DND-41 (cell line): ENCODE measurements around the gene PTGES3L.

Experiments
- ATAC-seq: fragments of 200-7000 bp; cut with Tn5 transposase; 3 replicates; pipeline ENCODE4 v1.9.1; 2021; ENCODE audit warnings: low read depth; ENCODE audit not compliant: insufficient read depth
- DNase-seq: peaks from one replicate; pipeline ENCODE4 v3.0.0-alpha.2; 2020
- H2AFZ ChIP-seq: 2 replicates; pipeline ENCODE4 v1.6.0; 2012; ENCODE audit warnings: low read depth, low read length
- H3K27ac ChIP-seq: 2 replicates; pipeline ENCODE4 v1.5.1; 2012; ENCODE audit warnings: low read length, inconsistent platforms
- H3K27me3 ChIP-seq: fragments of 200-600 bp; sonication (generic); 2 replicates; pipeline ENCODE4 v1.6.0; 2012; ENCODE audit warnings: low read length, mild to moderate bottlenecking, inconsistent platforms; ENCODE audit not compliant: insufficient read depth, poor library complexity
- H3K36me3 ChIP-seq: 2 replicates; pipeline ENCODE4 v1.5.1; 2012; ENCODE audit warnings: low read length, inconsistent platforms; ENCODE audit not compliant: insufficient read depth
- H3K4me1 ChIP-seq: 2 replicates; pipeline ENCODE4 v1.5.1; 2012; ENCODE audit warnings: mild to moderate bottlenecking, low read length; ENCODE audit not compliant: insufficient read depth
- H3K4me2 ChIP-seq: 2 replicates; pipeline ENCODE4 v1.6.0; 2012; ENCODE audit warnings: mild to moderate bottlenecking, moderate library complexity, low read length, inconsistent platforms; ENCODE audit not compliant: insufficient read depth
- H3K4me3 ChIP-seq, 2 experiments: fragments of 200-600 bp in 1 of 2; shearing (Covaris generic) in 1 of 2; 2 replicates each; pipeline ENCODE4 v1.5.1; 2012 to 2016; ENCODE audit warnings: inconsistent platforms in 2 of 2, low read length in 2 of 2, mild to moderate bottlenecking in 2 of 2, low read depth in 1 of 2, moderate library complexity in 1 of 2
- H3K79me2 ChIP-seq: 2 replicates; pipeline ENCODE4 v1.6.0; 2012; ENCODE audit warnings: low read length, inconsistent platforms; ENCODE audit not compliant: insufficient read depth
- H3K9ac ChIP-seq: 2 replicates; pipeline ENCODE4 v1.6.0; 2012; ENCODE audit warnings: low read depth, mild to moderate bottlenecking, inconsistent platforms, low read length, moderate library complexity
- H3K9me3 ChIP-seq: 2 replicates; pipeline ENCODE4 v1.5.1; 2012; ENCODE audit warnings: low read length, moderate library complexity, mild to moderate bottlenecking, inconsistent platforms; ENCODE audit not compliant: insufficient read depth, severe bottlenecking
- H4K20me1 ChIP-seq: 2 replicates; pipeline ENCODE4 v1.6.0; 2012; ENCODE audit warnings: low read length; ENCODE audit not compliant: insufficient read depth
- EZH2 ChIP-seq: IDR thresholded peaks from 3 replicates; pipeline ENCODE4 v1.6.1; 2012; ENCODE audit warnings: borderline replicate concordance, low read depth, mild to moderate bottlenecking, moderate library complexity, low read length, inconsistent platforms; ENCODE audit not compliant: severe bottlenecking
- TF ChIP-seq, protein P1 (sequence below): IDR thresholded peaks from 2 replicates; pipeline ENCODE4 v1.5.1; 2012; ENCODE audit warnings: borderline replicate concordance, low read length, moderate library complexity, mild to moderate bottlenecking; ENCODE audit not compliant: poor library complexity, severe bottlenecking; ENCODE audit errors: extremely low read depth

Gene PTGES3L

DNA sequence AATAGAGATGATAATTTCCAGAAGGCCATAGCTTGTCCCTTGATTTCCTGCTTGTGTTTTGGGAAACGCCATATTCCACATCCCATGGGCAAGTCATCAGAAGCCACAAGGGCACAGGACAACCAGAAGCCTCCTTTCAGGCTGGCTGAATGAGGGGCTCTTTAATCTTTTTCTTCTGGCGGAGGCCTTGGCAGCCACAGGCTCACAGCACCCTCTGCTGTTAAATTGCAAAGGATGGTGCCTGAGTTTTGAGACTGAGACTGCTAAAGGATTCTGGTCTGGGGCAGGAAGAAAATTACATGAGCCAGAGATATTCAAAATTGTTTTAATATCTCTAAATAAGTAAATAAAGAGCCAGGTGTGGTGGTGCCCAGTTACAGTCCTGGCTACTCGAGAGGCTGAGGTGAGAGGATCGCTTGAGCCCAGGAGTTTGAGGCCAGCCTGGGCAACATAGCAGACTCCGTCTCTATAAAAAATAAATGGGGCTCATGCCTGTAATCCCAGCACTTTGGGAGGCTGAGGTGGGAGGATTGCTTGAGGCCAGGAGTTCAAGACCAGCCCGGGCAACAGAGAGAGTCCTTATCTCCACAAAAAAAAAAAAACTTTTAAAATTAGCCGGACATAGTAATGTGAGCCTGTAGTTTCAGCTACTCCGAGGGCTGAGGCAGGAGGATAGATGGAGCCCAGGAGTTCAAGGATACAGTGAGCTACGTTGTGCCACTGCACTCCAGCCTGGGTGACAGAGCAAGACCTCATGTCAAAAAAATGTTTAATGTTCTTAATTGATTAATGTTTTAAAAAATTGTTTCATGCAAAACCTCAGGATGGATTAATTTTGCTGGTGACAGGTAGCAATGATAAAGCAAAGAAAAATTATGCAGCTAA is 41.9 kb downstream of the PTGES3L start:
- peak; percentile 55 for DNase-seq
- Histone ChIP-seq H3K79me2 (no peaks in the 10 kb centered on the region), H3K4me3 (no peak overlapping the region), H3K27ac (no peak overlapping the region), H3K27me3 (peaks cover 3% of the 10 kb centered on the region), H3K36me3 (no peaks in the 10 kb centered on the region), H4K20me1 (no peaks in the 10 kb centered on the region), H3K4me2 (no peak overlapping the region), H2AFZ (no peak overlapping the region), H3K4me1 (no peaks in the 10 kb centered on the region), H3K9ac (no peak overlapping the region), H3K9me3 (no peaks in the 10 kb centered on the region)
- peak; percentile 79 for ATAC-seq
- TF ChIP-seq, protein P1, sequence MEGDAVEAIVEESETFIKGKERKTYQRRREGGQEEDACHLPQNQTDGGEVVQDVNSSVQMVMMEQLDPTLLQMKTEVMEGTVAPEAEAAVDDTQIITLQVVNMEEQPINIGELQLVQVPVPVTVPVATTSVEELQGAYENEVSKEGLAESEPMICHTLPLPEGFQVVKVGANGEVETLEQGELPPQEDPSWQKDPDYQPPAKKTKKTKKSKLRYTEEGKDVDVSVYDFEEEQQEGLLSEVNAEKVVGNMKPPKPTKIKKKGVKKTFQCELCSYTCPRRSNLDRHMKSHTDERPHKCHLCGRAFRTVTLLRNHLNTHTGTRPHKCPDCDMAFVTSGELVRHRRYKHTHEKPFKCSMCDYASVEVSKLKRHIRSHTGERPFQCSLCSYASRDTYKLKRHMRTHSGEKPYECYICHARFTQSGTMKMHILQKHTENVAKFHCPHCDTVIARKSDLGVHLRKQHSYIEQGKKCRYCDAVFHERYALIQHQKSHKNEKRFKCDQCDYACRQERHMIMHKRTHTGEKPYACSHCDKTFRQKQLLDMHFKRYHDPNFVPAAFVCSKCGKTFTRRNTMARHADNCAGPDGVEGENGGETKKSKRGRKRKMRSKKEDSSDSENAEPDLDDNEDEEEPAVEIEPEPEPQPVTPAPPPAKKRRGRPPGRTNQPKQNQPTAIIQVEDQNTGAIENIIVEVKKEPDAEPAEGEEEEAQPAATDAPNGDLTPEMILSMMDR, result peak; percentile 64
- TF ChIP-seq EZH2, result no peak

DNA sequence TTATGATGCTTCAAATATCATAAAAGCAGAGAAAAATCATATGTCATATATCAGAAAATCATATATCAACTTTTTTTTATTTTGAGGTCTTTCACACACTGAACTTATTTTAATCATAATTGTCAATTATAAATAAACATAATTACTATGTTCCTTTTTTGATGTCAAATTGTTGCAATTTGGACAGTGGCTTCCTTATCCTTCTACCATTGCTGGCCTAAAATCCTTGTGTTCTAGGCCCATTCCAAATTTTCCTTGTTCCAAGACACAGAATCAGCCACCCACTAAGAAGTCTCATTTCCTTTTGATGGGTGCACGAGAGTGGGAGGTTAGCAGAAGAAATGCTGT is 50.4 kb downstream of the PTGES3L start:
- ATAC-seq (no peak), DNase-seq (no peak)
- H3K79me2 ChIP-seq, result no peaks in the 10 kb centered on the region
- no peaks in the 10 kb centered on the region for H3K9me3 ChIP-seq
- no peak overlapping the region for H3K27ac ChIP-seq
- no peak for TF ChIP-seq EZH2
- TF ChIP-seq, protein P1, result no peak
- no peak overlapping the region for H3K9ac ChIP-seq
- H3K27me3 ChIP-seq, result peaks cover 3% of the 10 kb centered on the region
- H3K4me1 ChIP-seq, result no peaks in the 10 kb centered on the region
- H3K36me3 ChIP-seq, result no peaks in the 10 kb centered on the region
- no peak overlapping the region for H2AFZ ChIP-seq
- no peaks in the 10 kb centered on the region for H4K20me1 ChIP-seq
- H3K4me3 ChIP-seq, result no peak overlapping the region
- no peak overlapping the region for H3K4me2 ChIP-seq

DNA sequence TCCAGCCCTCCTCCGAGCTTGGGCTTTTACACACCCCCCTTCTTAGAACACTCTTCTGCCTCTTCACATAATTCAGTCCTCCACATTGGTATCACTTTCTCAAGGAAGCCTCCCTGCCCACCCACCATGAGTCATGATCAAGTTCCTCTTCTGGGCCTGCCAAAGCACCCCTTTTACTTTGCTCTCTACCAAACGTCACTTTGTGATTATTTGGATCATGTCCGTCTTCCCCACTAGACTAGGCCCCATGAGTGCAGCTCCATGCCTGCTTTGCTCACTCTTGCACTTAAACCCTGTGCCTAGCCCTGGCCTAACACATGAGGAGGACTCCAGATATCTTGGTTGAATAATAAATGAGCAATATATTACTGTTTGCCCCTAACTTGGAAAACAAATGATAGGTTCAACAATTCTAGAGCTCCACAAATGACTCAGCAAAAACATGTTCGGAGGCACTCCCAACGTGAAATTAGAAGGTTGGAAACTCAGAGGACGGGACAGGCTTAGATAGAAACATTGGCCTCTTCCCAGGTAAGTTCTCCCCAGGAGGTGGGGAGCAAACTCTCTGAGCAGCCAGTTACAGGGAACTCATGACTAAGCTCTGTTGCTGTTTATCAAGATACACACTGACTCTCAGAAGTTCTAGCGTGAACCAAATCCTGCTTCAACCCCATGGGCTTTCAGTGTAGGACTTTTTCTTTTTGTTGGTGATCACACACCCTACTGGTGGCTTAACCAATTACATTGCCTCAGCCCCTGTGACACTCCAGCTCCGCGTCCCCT is 51.0 kb downstream of the PTGES3L start:
- H3K36me3 ChIP-seq, result no peaks in the 10 kb centered on the region
- H3K9ac ChIP-seq, result no peak overlapping the region
- no peak overlapping the region for H3K4me2 ChIP-seq
- H3K4me1 ChIP-seq, result no peaks in the 10 kb centered on the region
- no peak overlapping the region for H3K27ac ChIP-seq
- DNase-seq, result peak; percentile 19
- H3K9me3 ChIP-seq, result no peaks in the 10 kb centered on the region
- H4K20me1 ChIP-seq, result no peaks in the 10 kb centered on the region
- H3K4me3 ChIP-seq, result no peak overlapping the region
- H3K79me2 ChIP-seq, result no peaks in the 10 kb centered on the region
- peaks cover 3% of the 10 kb centered on the region for H3K27me3 ChIP-seq
- ATAC-seq, result peak; percentile 73
- TF ChIP-seq, protein P1, result peak; percentile 53
- no peak for TF ChIP-seq EZH2
- H2AFZ ChIP-seq, result peak overlapping the region; percentile 48; the same call in 1 of the 2 replicates
